ENCODE measurements around the gene ZMYM3.

- TF ChIP-seq POLR2A (IDR thresholded peaks at IDR 0.05): no peak
- no peak for TF ChIP-seq CTCF (IDR thresholded peaks at IDR 0.05)
Measured at GRCh38 chrX:71239781-71240180, 14.2 kb downstream of the ZMYM3 start.

Measured in testis (tissue), 2 donors.